Glutamatergic neuron (in vitro differentiated cells): ENCODE measurements around the gene SESTD1. TPM values are rescaled to one million over a fixed set of nuclear protein-coding genes. Genes with fewer than 3 reads are reported as not detected.

Source experiments
- DNase-seq: peaks from one replicate; pipeline ENCODE4 v3.0.0; 2022
- H3K27ac Mint-ChIP-seq: one replicate; pipeline ENCODE4 v1.8.0; 2020; ENCODE audit warnings: mild to moderate bottlenecking, mixed read lengths, inconsistent platforms; ENCODE audit not compliant: unreplicated experiment
- H3K27me3 Mint-ChIP-seq: one replicate; pipeline ENCODE4 v1.8.0; 2020; ENCODE audit warnings: mild to moderate bottlenecking, moderate library complexity, mixed read lengths, inconsistent platforms; ENCODE audit not compliant: unreplicated experiment
- H3K36me3 Mint-ChIP-seq: one replicate; pipeline ENCODE4 v1.8.0; 2020; ENCODE audit warnings: mild to moderate bottlenecking, mixed read lengths, inconsistent platforms; ENCODE audit not compliant: unreplicated experiment
- H3K4me1 Mint-ChIP-seq: one replicate; pipeline ENCODE4 v1.8.0; 2020; ENCODE audit warnings: mild to moderate bottlenecking, low read depth, mixed read lengths, inconsistent platforms; ENCODE audit not compliant: unreplicated experiment
- H3K4me3 Mint-ChIP-seq: one replicate; pipeline ENCODE4 v1.8.0; 2020; ENCODE audit warnings: mild to moderate bottlenecking, mixed read lengths, inconsistent platforms; ENCODE audit not compliant: unreplicated experiment
- H3K9me3 Mint-ChIP-seq: one replicate; pipeline ENCODE4 v1.8.0; 2020; ENCODE audit warnings: mild to moderate bottlenecking, moderate library complexity, mixed read lengths, inconsistent platforms; ENCODE audit not compliant: unreplicated experiment
- total RNA-seq: library from RNA; stranded (reverse); fragmentation: NEBNext Ultra II Directional; extraction: Animal tissue kit (Norgen Biotek cat#: 25700); gene quantifications from one replicate; pipeline ENCODE4 v1.2.1, GENCODE V29; 2021; ENCODE audit not compliant: unreplicated experiment
- TF ChIP-seq, protein P1 (sequence below): fragments of 200-600 bp; sonication (generic); IDR thresholded peaks from one replicate; pipeline ENCODE4 v1.5.0; 2021; ENCODE audit not compliant: partially characterized antibody, unreplicated experiment

Gene SESTD1
- total RNA-seq, 1 donor from 2014 or later: 152 TPM

GRCh38 chr2:179233083-179233490 lies 31.5 kb downstream of the SESTD1 start:
- Mint-ChIP-seq H3K9me3 (no peaks in the 10 kb centered on the region), H3K27me3 (peaks cover 2% of the 10 kb centered on the region), H3K4me1 (peaks cover 4% of the 10 kb centered on the region), H3K4me3 (no peak overlapping the region), H3K27ac (no peak overlapping the region), H3K36me3 (no peaks in the 10 kb centered on the region)
- no peak for DNase-seq
- TF ChIP-seq, protein P1, sequence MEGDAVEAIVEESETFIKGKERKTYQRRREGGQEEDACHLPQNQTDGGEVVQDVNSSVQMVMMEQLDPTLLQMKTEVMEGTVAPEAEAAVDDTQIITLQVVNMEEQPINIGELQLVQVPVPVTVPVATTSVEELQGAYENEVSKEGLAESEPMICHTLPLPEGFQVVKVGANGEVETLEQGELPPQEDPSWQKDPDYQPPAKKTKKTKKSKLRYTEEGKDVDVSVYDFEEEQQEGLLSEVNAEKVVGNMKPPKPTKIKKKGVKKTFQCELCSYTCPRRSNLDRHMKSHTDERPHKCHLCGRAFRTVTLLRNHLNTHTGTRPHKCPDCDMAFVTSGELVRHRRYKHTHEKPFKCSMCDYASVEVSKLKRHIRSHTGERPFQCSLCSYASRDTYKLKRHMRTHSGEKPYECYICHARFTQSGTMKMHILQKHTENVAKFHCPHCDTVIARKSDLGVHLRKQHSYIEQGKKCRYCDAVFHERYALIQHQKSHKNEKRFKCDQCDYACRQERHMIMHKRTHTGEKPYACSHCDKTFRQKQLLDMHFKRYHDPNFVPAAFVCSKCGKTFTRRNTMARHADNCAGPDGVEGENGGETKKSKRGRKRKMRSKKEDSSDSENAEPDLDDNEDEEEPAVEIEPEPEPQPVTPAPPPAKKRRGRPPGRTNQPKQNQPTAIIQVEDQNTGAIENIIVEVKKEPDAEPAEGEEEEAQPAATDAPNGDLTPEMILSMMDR: no peak

DNA sequence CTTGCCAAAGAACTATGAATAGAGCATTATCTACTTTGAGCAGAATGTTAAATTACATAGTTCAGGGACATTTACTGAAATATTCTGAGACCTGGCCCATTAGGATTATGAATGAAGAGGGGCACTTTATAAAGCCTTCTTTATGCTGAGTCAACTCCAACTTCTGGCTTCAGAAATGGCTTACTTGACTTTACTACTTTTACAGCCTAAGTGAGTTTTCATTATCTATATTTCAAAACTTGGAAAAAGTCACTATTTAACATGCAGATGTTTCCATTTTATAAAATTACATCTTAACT lies 37.7 kb downstream of the SESTD1 start:
- DNase-seq: no peak
- peaks cover 2% of the 10 kb centered on the region for H3K27me3 Mint-ChIP-seq
- H3K4me1 Mint-ChIP-seq: peaks cover 1% of the 10 kb centered on the region
- TF ChIP-seq, protein P1: no peak
- no peak overlapping the region for H3K4me3 Mint-ChIP-seq
- H3K9me3 Mint-ChIP-seq: no peaks in the 10 kb centered on the region
- no peaks in the 10 kb centered on the region for H3K36me3 Mint-ChIP-seq
- H3K27ac Mint-ChIP-seq: no peak overlapping the region

DNA sequence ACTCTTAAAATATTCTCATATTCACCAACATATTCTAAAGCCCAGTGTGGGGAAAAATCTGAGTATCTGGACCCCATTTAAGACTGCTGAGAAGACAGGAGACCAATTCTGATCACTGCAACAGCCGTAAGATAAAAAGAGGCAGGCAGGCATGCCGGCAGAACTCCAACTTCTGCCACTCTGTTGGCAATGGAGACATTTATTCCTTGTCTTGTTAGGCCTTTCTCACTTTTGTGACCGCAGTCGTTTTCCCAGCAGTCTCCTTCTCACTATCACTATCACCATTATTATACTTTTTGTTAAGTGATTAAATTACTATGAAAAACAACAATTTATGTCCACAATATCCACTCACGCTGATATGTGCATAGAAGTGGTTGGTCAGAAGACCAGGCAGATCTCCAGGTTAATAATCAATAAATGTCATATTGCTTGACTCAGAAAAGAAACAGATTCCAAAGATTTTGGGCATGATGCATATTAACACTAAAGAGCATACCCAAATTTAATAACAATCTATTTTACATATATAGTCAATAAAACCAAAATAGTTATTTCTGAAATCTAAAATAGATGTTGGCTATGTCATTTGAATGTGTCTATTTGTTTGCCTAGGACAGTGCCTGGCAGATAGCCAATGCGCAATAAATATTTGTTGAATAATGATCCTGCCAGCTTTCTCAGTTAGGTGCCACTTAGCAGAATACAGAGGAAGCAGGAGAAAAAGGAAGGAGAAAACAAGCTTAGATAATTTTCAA lies 38.2 kb downstream of the SESTD1 start:
- H3K27ac Mint-ChIP-seq: no peak overlapping the region
- H3K4me1 Mint-ChIP-seq: peaks cover 1% of the 10 kb centered on the region
- DNase-seq: no peak
- no peaks in the 10 kb centered on the region for H3K9me3 Mint-ChIP-seq
- TF ChIP-seq, protein P1: no peak
- H3K27me3 Mint-ChIP-seq: peaks cover 2% of the 10 kb centered on the region
- no peak overlapping the region for H3K4me3 Mint-ChIP-seq
- no peaks in the 10 kb centered on the region for H3K36me3 Mint-ChIP-seq

GRCh38 chr2:179224361-179224760 lies 40.3 kb downstream of the SESTD1 start:
- Mint-ChIP-seq H3K36me3 (no peaks in the 10 kb centered on the region), H3K9me3 (no peaks in the 10 kb centered on the region), H3K4me1 (peaks cover 1% of the 10 kb centered on the region), H3K27me3 (peaks cover 2% of the 10 kb centered on the region), H3K27ac (no peak overlapping the region), H3K4me3 (no peak overlapping the region)
- DNase-seq: no peak
- TF ChIP-seq, protein P1: no peak

DNA sequence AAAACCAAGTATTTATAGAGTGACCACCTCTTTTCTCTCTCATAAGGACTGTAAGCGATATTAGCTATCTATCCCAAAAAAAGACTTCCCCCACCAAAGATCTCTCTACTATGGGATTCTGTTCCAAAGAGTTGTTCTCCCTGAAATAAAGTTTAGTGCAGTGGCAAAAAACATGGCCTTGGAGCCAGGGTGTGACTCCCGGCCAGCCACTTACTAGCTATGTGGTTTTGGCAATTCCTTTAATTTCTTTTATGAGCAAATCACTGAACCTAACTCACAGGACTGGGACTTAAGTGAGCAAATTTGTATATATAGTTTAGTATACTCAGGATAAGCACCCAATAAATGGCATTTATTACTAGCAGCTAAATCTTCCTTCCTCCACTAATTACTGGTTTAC lies 42.6 kb downstream of the SESTD1 start:
- TF ChIP-seq, protein P1: no peak
- DNase-seq: no peak
- H3K9me3 Mint-ChIP-seq: no peaks in the 10 kb centered on the region
- no peak overlapping the region for H3K27ac Mint-ChIP-seq
- H3K27me3 Mint-ChIP-seq: no peaks in the 10 kb centered on the region
- H3K36me3 Mint-ChIP-seq: no peaks in the 10 kb centered on the region
- peaks cover 1% of the 10 kb centered on the region for H3K4me1 Mint-ChIP-seq
- no peak overlapping the region for H3K4me3 Mint-ChIP-seq
